Astrocyte (in vitro differentiated cells and primary cell): ENCODE results near the gene FASN. TPM values are rescaled to one million over a fixed set of nuclear protein-coding genes. Genes with fewer than 3 reads are reported as not detected.

ENCODE experiments used
- DNase-seq: peaks from one replicate; pipeline ENCODE4 v3.0.0-alpha.2; 2010; ENCODE audit warnings: low read depth
- FAIRE-seq: peaks from 2 replicates; lab custom pipeline; 2011; peaks lifted over from hg19 to GRCh38; lab: Jason Lieb, UNC
- H2AFZ ChIP-seq: 2 replicates; pipeline ENCODE4 v1.6.0; 2012; ENCODE audit warnings: low read depth, low read length, inconsistent platforms
- H3K27ac ChIP-seq: 2 replicates; pipeline ENCODE4 v1.5.1; 2011; ENCODE audit warnings: low read depth, low read length, inconsistent platforms
- H3K27me3 ChIP-seq: 2 replicates; pipeline ENCODE4 v1.6.0; 2011; ENCODE audit warnings: low read length, inconsistent platforms; ENCODE audit not compliant: insufficient read depth
- H3K36me3 ChIP-seq: 2 replicates; pipeline ENCODE4 v1.5.1; 2011; ENCODE audit warnings: low read length, inconsistent platforms; ENCODE audit not compliant: insufficient read depth
- H3K4me1 ChIP-seq: 2 replicates; pipeline ENCODE4 v1.5.1; 2011; ENCODE audit warnings: low read length, inconsistent platforms; ENCODE audit not compliant: insufficient read depth
- H3K4me2 ChIP-seq: 2 replicates; pipeline ENCODE4 v1.6.0; 2012; ENCODE audit warnings: low read length, inconsistent platforms
- H3K4me3 ChIP-seq: 2 replicates; pipeline ENCODE4 v1.5.1; 2011; ENCODE audit warnings: low read depth, mild to moderate bottlenecking, low read length, inconsistent platforms; ENCODE audit not compliant: insufficient read depth
- H3K79me2 ChIP-seq: 2 replicates; pipeline ENCODE4 v1.6.0; 2012; ENCODE audit warnings: mild to moderate bottlenecking, low read length, inconsistent platforms; ENCODE audit not compliant: insufficient read depth
- H3K9ac ChIP-seq: 2 replicates; pipeline ENCODE4 v1.6.0; 2012; ENCODE audit warnings: mild to moderate bottlenecking, low read length, inconsistent platforms
- H3K9me3 ChIP-seq: 2 replicates; pipeline ENCODE4 v1.5.1; 2012; ENCODE audit warnings: low read depth, mild to moderate bottlenecking, low read length, inconsistent platforms; ENCODE audit not compliant: insufficient read depth
- H4K20me1 ChIP-seq: 2 replicates; pipeline ENCODE4 v1.6.0; 2012; ENCODE audit warnings: low read length, inconsistent platforms; ENCODE audit not compliant: insufficient read depth
- H3K27ac Mint-ChIP-seq: one replicate; pipeline ENCODE4 v1.8.0; 2021; ENCODE audit warnings: mild to moderate bottlenecking, mixed read lengths; ENCODE audit not compliant: unreplicated experiment
- H3K27me3 Mint-ChIP-seq: one replicate; pipeline ENCODE4 v1.8.0; 2021; ENCODE audit warnings: low read depth, mixed read lengths; ENCODE audit not compliant: unreplicated experiment
- H3K36me3 Mint-ChIP-seq: one replicate; pipeline ENCODE4 v1.8.0; 2021; ENCODE audit warnings: low read depth, mixed read lengths; ENCODE audit not compliant: unreplicated experiment
- H3K4me1 Mint-ChIP-seq: one replicate; pipeline ENCODE4 v1.8.0; 2021; ENCODE audit warnings: low read depth, mixed read lengths; ENCODE audit not compliant: unreplicated experiment
- H3K4me3 Mint-ChIP-seq: one replicate; pipeline ENCODE4 v1.8.0; 2021; ENCODE audit warnings: mild to moderate bottlenecking, moderate library complexity, mixed read lengths; ENCODE audit not compliant: unreplicated experiment
- H3K9me3 Mint-ChIP-seq: one replicate; pipeline ENCODE4 v1.8.0; 2021; ENCODE audit warnings: mild to moderate bottlenecking, mixed read lengths; ENCODE audit not compliant: unreplicated experiment
- EZH2 ChIP-seq: IDR thresholded peaks from 2 replicates; pipeline ENCODE4 v1.6.1; 2012; ENCODE audit warnings: mild to moderate bottlenecking, low read length, inconsistent platforms; ENCODE audit not compliant: insufficient read depth
- total RNA-seq: library from RNA; stranded (reverse); gene quantifications from 2 replicates; pipeline ENCODE4 v1.2.1, GENCODE V29; 2021
- TF ChIP-seq, protein P1 (sequence below): IDR thresholded peaks from 2 replicates; pipeline ENCODE4 v1.5.1; 2011; ENCODE audit warnings: low read depth, mild to moderate bottlenecking, inconsistent platforms, low read length, moderate library complexity; ENCODE audit not compliant: insufficient read depth

Gene FASN
- total RNA-seq, 1 donor from 2014 or later = 203 TPM

GRCh38 chr17:82105882-82106687 is 8.0 kb upstream of the FASN start:
- peak overlapping the region; percentile 30 for H3K4me2 ChIP-seq
- DNase-seq (no peak), FAIRE-seq (no peak)
- H3K9ac ChIP-seq = peak overlapping the region; percentile 23
- Mint-ChIP-seq H3K36me3 (no peaks in the 10 kb centered on the region), H3K4me3 (no peak overlapping the region), H3K9me3 (no peaks in the 10 kb centered on the region), H3K27ac (peak overlapping the region; percentile 34), H3K27me3 (no peaks in the 10 kb centered on the region), H3K4me1 (no peaks in the 10 kb centered on the region)
- H3K79me2 ChIP-seq = no peaks in the 10 kb centered on the region
- no peaks in the 10 kb centered on the region for H3K27me3 ChIP-seq
- peaks cover 6% of the 10 kb centered on the region for H3K4me1 ChIP-seq
- TF ChIP-seq EZH2 = no peak
- TF ChIP-seq, protein P1, sequence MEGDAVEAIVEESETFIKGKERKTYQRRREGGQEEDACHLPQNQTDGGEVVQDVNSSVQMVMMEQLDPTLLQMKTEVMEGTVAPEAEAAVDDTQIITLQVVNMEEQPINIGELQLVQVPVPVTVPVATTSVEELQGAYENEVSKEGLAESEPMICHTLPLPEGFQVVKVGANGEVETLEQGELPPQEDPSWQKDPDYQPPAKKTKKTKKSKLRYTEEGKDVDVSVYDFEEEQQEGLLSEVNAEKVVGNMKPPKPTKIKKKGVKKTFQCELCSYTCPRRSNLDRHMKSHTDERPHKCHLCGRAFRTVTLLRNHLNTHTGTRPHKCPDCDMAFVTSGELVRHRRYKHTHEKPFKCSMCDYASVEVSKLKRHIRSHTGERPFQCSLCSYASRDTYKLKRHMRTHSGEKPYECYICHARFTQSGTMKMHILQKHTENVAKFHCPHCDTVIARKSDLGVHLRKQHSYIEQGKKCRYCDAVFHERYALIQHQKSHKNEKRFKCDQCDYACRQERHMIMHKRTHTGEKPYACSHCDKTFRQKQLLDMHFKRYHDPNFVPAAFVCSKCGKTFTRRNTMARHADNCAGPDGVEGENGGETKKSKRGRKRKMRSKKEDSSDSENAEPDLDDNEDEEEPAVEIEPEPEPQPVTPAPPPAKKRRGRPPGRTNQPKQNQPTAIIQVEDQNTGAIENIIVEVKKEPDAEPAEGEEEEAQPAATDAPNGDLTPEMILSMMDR = peak; percentile 15
- H4K20me1 ChIP-seq = no peaks in the 10 kb centered on the region
- H2AFZ ChIP-seq = peak overlapping the region; percentile 41
- no peak overlapping the region for H3K4me3 ChIP-seq
- no peaks in the 10 kb centered on the region for H3K9me3 ChIP-seq
- H3K36me3 ChIP-seq = no peaks in the 10 kb centered on the region
- H3K27ac ChIP-seq = no peak overlapping the region

- Histone ChIP-seq H4K20me1 (no peaks in the 10 kb centered on the region), H3K27ac (no peak overlapping the region), H2AFZ (no peak overlapping the region), H3K79me2 (no peaks in the 10 kb centered on the region), H3K4me2 (no peak overlapping the region), H3K36me3 (no peaks in the 10 kb centered on the region), H3K27me3 (no peaks in the 10 kb centered on the region), H3K4me1 (peaks cover 6% of the 10 kb centered on the region), H3K9me3 (no peaks in the 10 kb centered on the region), H3K4me3 (no peak overlapping the region), H3K9ac (no peak overlapping the region)
- FAIRE-seq (no peak), DNase-seq (no peak)
- H3K9me3 Mint-ChIP-seq = no peaks in the 10 kb centered on the region
- no peaks in the 10 kb centered on the region for H3K4me1 Mint-ChIP-seq
- no peak overlapping the region for H3K27ac Mint-ChIP-seq
- no peak for TF ChIP-seq EZH2
- TF ChIP-seq, protein P1 = no peak
- H3K27me3 Mint-ChIP-seq = no peaks in the 10 kb centered on the region
- H3K4me3 Mint-ChIP-seq = no peak overlapping the region
- no peaks in the 10 kb centered on the region for H3K36me3 Mint-ChIP-seq
Measured at GRCh38 chr17:82105417-82105881, 7.4 kb upstream of the FASN start.
